K562 (cell line): ENCODE measurements around the gene YTHDC1. TPM values are rescaled to one million over a fixed set of nuclear protein-coding genes. Genes with fewer than 3 reads are reported as not detected.

Experiments used
- ATAC-seq: fragments of 200-7000 bp; cut with Tn5 transposase; 3 replicates; pipeline ENCODE4 v1.9.1; 2020; ENCODE audit warnings: moderate library complexity
- BruUV-seq: library from RNA; stranded (reverse); fragments of 400-500 nt; replicated peaks from 2 replicates; lab custom pipeline; 2021; lab: Mats Ljungman, UMichigan
- CTCF ChIA-PET: fragments of 300-600 bp; formaldehyde crosslinking; extraction: SDS; loops from one replicate; lab custom pipeline; 2021; ENCODE audit warnings: low intra/inter-chr PET ratio; lab: Yijun Ruan, JAX
- POLR2A ChIA-PET: fragments of 300-600, 350-650 bp; sonication (Branson Sonifier 250); formaldehyde crosslinking; extraction: SDS; loops from one replicate; lab custom pipeline; 2021; ENCODE audit warnings: antibody characterized with exemption, inconsistent platforms; lab: Yijun Ruan, JAX
- DNase-seq, 4 experiments: peaks; one replicate each; pipeline versions ENCODE4 v3.0.0 to v3.0.0-alpha.2; 2011 to 2018; ENCODE audit warnings: low spot score in 3 of 4, mixed read lengths in 3 of 4; ENCODE audit errors: extremely low read depth in 1 of 4
- FAIRE-seq: peaks from 2 replicates; lab custom pipeline; 2011; peaks lifted over from hg19 to GRCh38; lab: Jason Lieb, UNC
- H2AFZ ChIP-seq: 2 replicates; pipeline ENCODE4 v1.6.0; 2011; ENCODE audit warnings: low read depth, low read length, control low read depth, inconsistent platforms
- H3K27ac ChIP-seq: fragments of 200-600 bp; 3 replicates; pipeline ENCODE4 v1.8.0; 2011; ENCODE audit warnings: low read depth, mild to moderate bottlenecking, control low read depth, inconsistent platforms, low read length, moderate library complexity, mixed read lengths; ENCODE audit errors: extremely low read depth
- H3K27me3 ChIP-seq, 2 experiments: fragments of 300-600 bp in 1 of 2; 2 replicates in 1 of 2; 3 replicates in 1 of 2; pipeline versions ENCODE4 v1.6.0 to v1.8.0; 2011; ENCODE audit warnings: inconsistent platforms in 2 of 2, low read length in 2 of 2, mild to moderate bottlenecking in 1 of 2, mixed read lengths in 1 of 2, moderate library complexity in 1 of 2; ENCODE audit not compliant: control insufficient read depth in 2 of 2, insufficient read depth in 2 of 2
- H3K36me3 ChIP-seq: fragments of 300-600 bp; 3 replicates; pipeline ENCODE4 v1.8.0; 2011; ENCODE audit warnings: mild to moderate bottlenecking, low read length, inconsistent platforms; ENCODE audit not compliant: control insufficient read depth, insufficient read depth
- H3K4me1 ChIP-seq, 2 experiments: fragments of 200-600 bp in 1 of 2; replicated peaks in 1 of 2; 2 replicates in 1 of 2; 3 replicates in 1 of 2; pipeline versions ENCODE4 v1.5.1 to v1.8.0; 2011; ENCODE audit warnings: inconsistent platforms in 2 of 2, low read length in 2 of 2, mild to moderate bottlenecking in 1 of 2, mixed read lengths in 1 of 2, moderate library complexity in 1 of 2; ENCODE audit not compliant: control insufficient read depth in 2 of 2, insufficient read depth in 2 of 2
- H3K4me2 ChIP-seq: 2 replicates; pipeline ENCODE4 v1.6.1; 2011; ENCODE audit warnings: low read length, control low read depth, inconsistent platforms, mixed read lengths; ENCODE audit not compliant: insufficient read depth
- H3K4me3 ChIP-seq: fragments of 200-600 bp; sonication (generic), shearing (Covaris generic); 2 replicates; pipeline ENCODE4 v1.5.1; 2016; ENCODE audit warnings: control low read depth, inconsistent platforms
- H3K79me2 ChIP-seq: fragments of 200-600 bp; 3 replicates; pipeline ENCODE4 v1.8.0; 2011; ENCODE audit warnings: low read length, inconsistent platforms; ENCODE audit not compliant: control insufficient read depth, insufficient read depth
- H3K9ac ChIP-seq, 2 experiments: 2 replicates each; pipeline versions ENCODE4 v1.6.0 to v1.6.1; 2011; ENCODE audit warnings: low read depth in 2 of 2, low read length in 2 of 2, control low read depth in 1 of 2, inconsistent platforms in 1 of 2, mild to moderate bottlenecking in 1 of 2, mixed read lengths in 1 of 2; ENCODE audit not compliant: insufficient read depth in 1 of 2
- H3K9me1 ChIP-seq: one replicate; pipeline ENCODE4 v1.6.0; 2011; ENCODE audit warnings: inconsistent platforms, mild to moderate bottlenecking, low read length, moderate library complexity; ENCODE audit not compliant: control insufficient read depth, insufficient read depth
- H3K9me3 ChIP-seq: replicated peaks from 2 replicates; pipeline ENCODE4 v1.5.1; 2011; ENCODE audit warnings: low read depth, low read length, inconsistent platforms; ENCODE audit not compliant: control insufficient read depth, insufficient read depth
- H4K20me1 ChIP-seq: replicated peaks from 2 replicates; pipeline ENCODE4 v1.6.1; 2011; ENCODE audit warnings: low read length, inconsistent platforms, mixed read lengths; ENCODE audit not compliant: control insufficient read depth, insufficient read depth
- CBFA2T3 ChIP-seq: fragments of 450-650 bp; IDR thresholded peaks from 2 replicates; pipeline ENCODE4 v1.6.1; 2017
- CEBPB ChIP-seq: fragments of 450-650 bp; IDR thresholded peaks from 2 replicates; pipeline ENCODE4 v1.6.1; 2016; ENCODE audit warnings: missing genetic modification characterization, missing compliant biosample characterization
- FOSL1 ChIP-seq: fragments of 200-800 bp; sonication (Bioruptor generic); conservative IDR thresholded peaks from 2 replicates; pipeline ENCODE4 v1.6.1; 2016; ENCODE audit warnings: missing genetic modification characterization, missing compliant biosample characterization
- JUND ChIP-seq, 2 experiments: IDR thresholded peaks; 2 replicates in 1 of 2; 3 replicates in 1 of 2; pipeline ENCODE4 v1.6.1; 2011; ENCODE audit warnings: borderline replicate concordance in 2 of 2, low read depth in 2 of 2, low read length in 2 of 2, improper control_type of control experiment in 1 of 2, missing biosample characterization in 1 of 2, missing genetic modification characterization in 1 of 2, missing genetic modification reagents in 1 of 2
- NR4A1 ChIP-seq, 2 experiments: fragments of 250-450 bp in 1 of 2; fragments of 450-650 bp in 1 of 2; sonication (Bioruptor Pico) in 1 of 2; IDR thresholded peaks; 2 replicates each; pipeline versions ENCODE4 v1.4.0 to v1.6.1; 2016 to 2020; ENCODE audit warnings: mild to moderate bottlenecking in 2 of 2, missing compliant biosample characterization in 1 of 2, missing genetic modification characterization in 1 of 2, moderate library complexity in 1 of 2
- RNF2 ChIP-seq: sonication (generic); IDR thresholded peaks from 2 replicates; pipeline ENCODE4 v1.6.1; 2016
- TCF3 ChIP-seq: sonication (generic); formaldehyde crosslinking; IDR thresholded peaks from 2 replicates; pipeline ENCODE4 v1.4.0; 2020; ENCODE audit warnings: mild to moderate bottlenecking, missing genetic modification reagents
- ZNF785 ChIP-seq: fragments of 250-450 bp; sonication (Bioruptor Pico); IDR thresholded peaks from 2 replicates; pipeline ENCODE4 v1.4.0; 2020; ENCODE audit warnings: mild to moderate bottlenecking
- WGBS: fragments of 100-300 bp; shearing (Covaris generic); methylation state at CpG from one replicate; pipeline ENCODE4 v1.1.6; 2016; ENCODE audit warnings: low coverage, mixed read lengths; ENCODE audit not compliant: insufficient coverage; ENCODE audit errors: missing lambda C conversion rate; 5-methylcytosine and 5-hydroxymethylcytosine counted together
- in situ Hi-C: fragments of 300-500 bp; cut with MboI; formaldehyde crosslinking; loops from 4 replicates; pipeline ENCODE4 v1.15.0; 2018; ENCODE audit warnings: inconsistent platforms, mixed read lengths
- intact Hi-C: fragments of 100-400 bp; cut with micrococcal nuclease; formaldehyde crosslinking; loops from 2 replicates; pipeline ENCODE4 v1.14.2; 2022
- polyA plus RNA-seq, 8 experiments: library from polyadenylated mRNA; depleted of rRNA in 4 of 8; stranded (reverse) in 5 of 8; unstranded in 3 of 8; fragments of >200 nt; fragmentation: Nextera tagmentation in 2 of 8; fragmentation: Illumina TruSeq in 1 of 8; extraction: Ambion mirVana in 2 of 8; extraction: Trizol in 1 of 8; gene quantifications; 2 replicates each; pipeline versions ENCODE4 v1.2.1 to v1.2.3, GENCODE V29; 2011 to 2014; ENCODE audit warnings: inconsistent platforms in 1 of 8, missing spikeins in 1 of 8
- total RNA-seq, 7 experiments: library from RNA; depleted of rRNA in 6 of 7; stranded (reverse); fragments of >200 nt in 6 of 7; fragmentation: Illumina TruSeq in 2 of 7; extraction: Trizol in 2 of 7; gene quantifications; 2 replicates each; pipeline versions ENCODE4 v1.2.1 to v1.2.3, GENCODE V29; 2011 to 2021; ENCODE audit warnings: low replicate concordance in 1 of 7

YTHDC1 gene
- total and polyA plus RNA-seq, 9 of the 15 experiments (the other 6 are each of a cell fraction or from before 2014, with no cell fraction given) = 9.8 to 65.4 (median 51.7) TPM

DNA sequence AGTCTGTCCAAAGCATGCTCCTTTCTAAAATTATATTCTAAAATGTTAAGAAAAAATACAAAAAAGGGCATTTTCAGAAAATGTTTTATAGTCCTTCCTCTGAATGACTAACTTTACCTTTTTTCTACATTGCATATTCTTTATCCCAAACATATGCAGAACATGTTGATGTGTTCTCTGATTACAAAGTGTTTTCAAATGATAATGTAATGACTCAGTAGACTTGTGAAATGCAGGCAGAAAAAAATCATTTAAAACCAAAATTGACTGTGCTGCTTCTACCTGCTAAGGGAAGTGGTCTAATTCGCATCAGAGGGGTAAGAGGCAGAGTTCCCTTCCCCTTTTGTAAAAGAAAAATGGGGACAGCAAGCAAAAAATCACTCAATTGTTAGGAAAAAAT, 22.7 kb upstream of the YTHDC1 start:
- Histone ChIP-seq H4K20me1 (no peaks in the 10 kb centered on the region), H3K9me3 (no peaks in the 10 kb centered on the region), H3K79me2 (no peaks in the 10 kb centered on the region), H3K36me3 (no peaks in the 10 kb centered on the region), H2AFZ (no peak overlapping the region), H3K27ac (no peak overlapping the region)
- ATAC-seq (no peak), DNase-seq (no peak), FAIRE-seq (peak; percentile 23)
- in situ Hi-C loops = no loop called here
- intact Hi-C loops = loop anchor here (10.0 kb wide), 1 partner anchor 188 kb away; no protein-coding TSS in a partner anchor
- peak; percentile 85 for TF ChIP-seq FOSL1 (tag)
- TF ChIP-seq ZNF785 = no peak
- no peak for TF ChIP-seq NR4A1 (CRISPR knock-in tag; IDR thresholded peaks at IDR 0.05)
- TF ChIP-seq NR4A1 (tag; IDR thresholded peaks at IDR 0.05) = no peak
- TF ChIP-seq CBFA2T3 = peak; percentile 34; the same call in 1 of the 2 replicates
- peak; percentile 40 for TF ChIP-seq TCF3 (CRISPR knock-in tag)
- TF ChIP-seq CEBPB (tag) = peak; percentile 28; the same call in 1 of the 2 replicates
- 0 out of 2 replicates have a peak, but pooled peaks have one; percentile 4 for TF ChIP-seq RNF2
- peak; percentile 25; the same call in 1 of the 2 replicates for TF ChIP-seq JUND (IDR thresholded peaks at IDR 0.05; ENCODE audit: borderline replicate concordance, low read depth, low read length)
- no peak for TF ChIP-seq JUND (tag; IDR thresholded peaks at IDR 0.05; ENCODE audit: borderline replicate concordance, low read depth, low read length)
- TF ChIP-seq, all 486 proteins: peak for 6
- Histone ChIP-seq H3K9ac (no peak overlapping the region), H3K4me3 (no peak overlapping the region), H3K4me1 (peaks cover 0 to 7% of the 10 kb centered on the region in 2 experiments; a peak in 2 of 5 replicates), H3K27me3 (no peaks in the 10 kb centered on the region), H3K4me2 (no peak overlapping the region), H3K9me1 (no peaks in the 10 kb centered on the region)
- POLR2A ChIA-PET = no interaction called here
- no TSS peak for BruUV-seq
- 9% methylated on average over 1 of the region's 1 CpG for WGBS
- CTCF ChIA-PET = no interaction called here
